Measurements from ENCODE around the gene OSBP2.

DNA sequence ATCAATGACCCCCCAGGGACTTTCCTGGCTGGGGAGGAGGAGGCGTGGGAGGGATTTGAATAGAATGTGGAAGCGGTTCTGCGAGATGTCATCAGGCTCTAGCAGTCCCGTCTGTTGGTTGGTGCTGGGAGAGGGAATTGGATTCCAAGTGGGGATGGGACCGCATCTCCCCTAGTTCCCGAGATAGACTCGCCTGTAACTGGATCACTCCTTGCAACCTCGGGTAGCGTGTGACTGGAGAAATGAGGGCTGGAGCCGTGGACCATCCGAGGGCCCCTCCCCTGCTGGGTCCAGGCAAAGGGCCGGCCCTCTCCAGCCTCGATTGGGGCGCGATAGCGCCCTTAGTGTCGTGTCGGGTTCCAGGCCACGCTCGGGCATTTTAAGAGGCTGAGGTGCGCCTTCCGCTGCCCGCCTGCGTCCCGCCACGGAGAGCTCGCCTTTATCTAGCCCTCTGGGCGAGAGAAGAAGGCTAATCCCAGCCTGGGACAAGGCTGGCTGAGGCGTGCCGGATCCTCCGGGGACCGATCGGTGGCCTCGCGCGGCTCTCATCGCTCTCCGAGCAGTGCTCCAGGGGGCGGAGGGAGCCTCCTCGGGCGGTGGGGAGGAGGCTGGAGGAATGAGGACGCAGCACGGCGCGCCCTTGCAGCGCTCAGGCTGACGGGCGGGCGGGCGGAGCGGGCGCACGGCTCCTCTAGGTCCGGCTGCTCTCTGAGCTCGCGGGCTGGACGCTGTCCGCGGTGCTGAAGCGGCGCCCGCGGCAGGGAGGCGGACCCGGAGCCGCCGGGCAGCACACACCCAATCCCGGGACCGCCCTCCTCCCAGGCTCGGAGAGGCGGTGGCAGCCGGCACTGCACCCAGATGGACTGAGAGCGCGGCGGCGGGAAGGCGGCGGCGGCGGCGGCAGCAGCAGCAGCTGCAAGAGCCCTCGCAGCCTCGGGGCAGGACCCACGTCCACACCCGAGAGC lies 107.8 kb downstream of the OSBP2 start:
- TF ChIP-seq POLR2AphosphoS5 (IDR thresholded peaks at IDR 0.05; ENCODE audit: borderline replicate concordance, low read depth, low read length): no peak
- TF ChIP-seq EZH2 (IDR thresholded peaks at IDR 0.05): no peak
- no peak for TF ChIP-seq FOXP2 (optimal IDR thresholded peaks at IDR 0.05; ENCODE audit: control extremely low read depth, extremely low read length, insufficient read depth)
